Breast epithelium (tissue), 4 donors: ENCODE measurements around the gene TNIP1. TPM values are rescaled to one million over a fixed set of nuclear protein-coding genes. Genes with fewer than 3 reads are reported as not detected.

Experiments used
- DNase-seq, 2 donors: peaks; one replicate each; pipeline ENCODE4 v3.0.0-alpha.2; 2019; ENCODE audit warnings: low spot score in 2 of 2
- H3K27ac ChIP-seq, 2 donors: fragments of 200-600 bp; sonication (generic) in 1 of 2; one replicate each; pipeline ENCODE4 v1.5.1; 2016 to 2019; ENCODE audit warnings: mild to moderate bottlenecking in 1 of 2
- H3K27me3 ChIP-seq, 2 donors: fragments of 200-600 bp; sonication (generic) in 1 of 2; one replicate each; pipeline versions ENCODE4 v1.5.1 to v1.6.0; 2017 to 2019; ENCODE audit warnings: control low read depth in 1 of 2, mild to moderate bottlenecking in 1 of 2
- H3K36me3 ChIP-seq: fragments of 200-600 bp; one replicate; pipeline ENCODE4 v1.5.1; 2019
- H3K4me1 ChIP-seq, 2 donors: fragments of 200-600 bp; sonication (generic); one replicate each; pipeline ENCODE4 v1.5.1; 2016 to 2019; ENCODE audit warnings: control low read depth in 1 of 2
- H3K4me3 ChIP-seq, 3 donors: fragments of 200-600 bp; sonication (generic); 1 replicate in 2 of 3; 2 replicates in 1 of 3; pipeline ENCODE4 v1.5.1; 2016 to 2019; ENCODE audit warnings: mild to moderate bottlenecking in 3 of 3, moderate library complexity in 2 of 3
- H3K9me3 ChIP-seq, 2 donors: fragments of 200-600 bp; sonication (generic) in 1 of 2; one replicate each; pipeline ENCODE4 v1.5.1; 2016 to 2019; ENCODE audit warnings: control low read depth in 1 of 2
- CTCF ChIP-seq, 3 donors: fragments of 450-650 bp; IDR thresholded peaks; one replicate each; pipeline ENCODE4 v1.5.1; 2016 to 2017; ENCODE audit warnings: antibody characterized with exemption in 3 of 3, mild to moderate bottlenecking in 3 of 3, moderate library complexity in 3 of 3
- POLR2A ChIP-seq: fragments of 450-650 bp; IDR thresholded peaks from one replicate; pipeline ENCODE4 v1.6.1; 2016; ENCODE audit warnings: antibody characterized with exemption, mild to moderate bottlenecking, moderate library complexity
- POLR2AphosphoS5 ChIP-seq, 3 donors: sonication (generic); formaldehyde crosslinking; IDR thresholded peaks; one replicate each; pipeline ENCODE4 v1.6.1; 2017; ENCODE audit warnings: antibody characterized with exemption in 3 of 3
- intact Hi-C: fragments of 100-400 bp; cut with DNase I; formaldehyde crosslinking; loops from one replicate; pipeline ENCODE4 v1.15.1; 2023; ENCODE audit warnings: low total_unique reads
- total RNA-seq, 3 donors: library from RNA; depleted of rRNA; stranded (reverse); fragments of >200 nt; gene quantifications; one replicate each; pipeline ENCODE4 v1.1.0, GENCODE V29; 2016

Gene TNIP1
- total RNA-seq, 3 donors from 2014 or later: 65.3 to 221 (median 91.8) TPM

- TF ChIP-seq CTCF (IDR thresholded peaks at IDR 0.05) (no peak), POLR2A (peak; percentile 13), POLR2AphosphoS5 (IDR thresholded peaks at IDR 0.05) (peak in 1 of 3 donors; percentile 66)
- peaks cover 7% of the 10 kb centered on the region for H3K36me3 ChIP-seq
- intact Hi-C loops: no loop called here
- DNase-seq: no peak
- H3K4me3 ChIP-seq: peak overlapping the region; percentile 70 to 84 (median 73)
- no peaks in the 10 kb centered on the region for H3K9me3 ChIP-seq
- peak overlapping the region; percentile 86 to 92 for H3K27ac ChIP-seq
- no peaks in the 10 kb centered on the region for H3K27me3 ChIP-seq
- peaks cover 0 to 20% of the 10 kb centered on the region in 2 donors for H3K4me1 ChIP-seq
Observed at GRCh38 chr5:151024440-151025249, 56.2 kb downstream of the TNIP1 start.

- intact Hi-C loops: no loop called here
- DNase-seq: peak in 1 of 2 donors; percentile 66
- peaks cover 0 to 20% of the 10 kb centered on the region in 2 donors for H3K4me1 ChIP-seq
- H3K27me3 ChIP-seq: no peaks in the 10 kb centered on the region
- peak overlapping the region; percentile 70 to 84 (median 73) for H3K4me3 ChIP-seq
- TF ChIP-seq CTCF (IDR thresholded peaks at IDR 0.05) (no peak), POLR2AphosphoS5 (IDR thresholded peaks at IDR 0.05) (peak in 2 of 3 donors; percentile 8 to 59)
- peak overlapping the region; percentile 86 to 92 for H3K27ac ChIP-seq
- peaks cover 2% of the 10 kb centered on the region for H3K36me3 ChIP-seq
- no peaks in the 10 kb centered on the region for H3K9me3 ChIP-seq
Observed at GRCh38 chr5:151023651-151024050, 57.2 kb downstream of the TNIP1 start.

- H3K4me1 ChIP-seq: peaks cover 0 to 20% of the 10 kb centered on the region in 2 donors
- H3K9me3 ChIP-seq: no peaks in the 10 kb centered on the region
- DNase-seq: no peak
- no peaks in the 10 kb centered on the region for H3K27me3 ChIP-seq
- H3K36me3 ChIP-seq: no peaks in the 10 kb centered on the region
- peak overlapping the region; percentile 86 to 92 for H3K27ac ChIP-seq
- H3K4me3 ChIP-seq: peak overlapping the region; percentile 70 to 84 (median 73)
- intact Hi-C loops: no loop called here
- no peak for TF ChIP-seq POLR2AphosphoS5 (IDR thresholded peaks at IDR 0.05)
- no peak for TF ChIP-seq POLR2A
- TF ChIP-seq CTCF (IDR thresholded peaks at IDR 0.05): no peak
Observed at GRCh38 chr5:151023047-151023615, 57.7 kb downstream of the TNIP1 start.

- H3K9me3 ChIP-seq: no peaks in the 10 kb centered on the region
- TF ChIP-seq CTCF (IDR thresholded peaks at IDR 0.05) (no peak), POLR2AphosphoS5 (IDR thresholded peaks at IDR 0.05) (no peak), POLR2A (no peak)
- H3K4me3 ChIP-seq: peak overlapping the region; percentile 70 to 84 (median 73)
- H3K27me3 ChIP-seq: no peaks in the 10 kb centered on the region
- intact Hi-C loops: no loop called here
- H3K27ac ChIP-seq: peak overlapping the region; percentile 86 to 92
- DNase-seq: no peak
- peaks cover 0 to 20% of the 10 kb centered on the region in 2 donors for H3K4me1 ChIP-seq
- no peaks in the 10 kb centered on the region for H3K36me3 ChIP-seq
Observed at GRCh38 chr5:151022511-151023018, 58.3 kb downstream of the TNIP1 start.

- TF ChIP-seq POLR2A (no peak), CTCF (IDR thresholded peaks at IDR 0.05) (no peak)
- intact Hi-C loops: no loop called here
- no peak for DNase-seq
- no peaks in the 10 kb centered on the region for H3K36me3 ChIP-seq
- no peaks in the 10 kb centered on the region for H3K9me3 ChIP-seq
- H3K27me3 ChIP-seq: no peaks in the 10 kb centered on the region
- H3K27ac ChIP-seq: peak overlapping the region; percentile 86 to 92
- peak overlapping the region; percentile 70 to 84 (median 73) for H3K4me3 ChIP-seq
- peaks cover 0 to 20% of the 10 kb centered on the region in 2 donors for H3K4me1 ChIP-seq
Observed at GRCh38 chr5:151021746-151022145, 59.1 kb downstream of the TNIP1 start.
